ENCODE measurements around the gene FUT4.

FUT4 gene

DNA sequence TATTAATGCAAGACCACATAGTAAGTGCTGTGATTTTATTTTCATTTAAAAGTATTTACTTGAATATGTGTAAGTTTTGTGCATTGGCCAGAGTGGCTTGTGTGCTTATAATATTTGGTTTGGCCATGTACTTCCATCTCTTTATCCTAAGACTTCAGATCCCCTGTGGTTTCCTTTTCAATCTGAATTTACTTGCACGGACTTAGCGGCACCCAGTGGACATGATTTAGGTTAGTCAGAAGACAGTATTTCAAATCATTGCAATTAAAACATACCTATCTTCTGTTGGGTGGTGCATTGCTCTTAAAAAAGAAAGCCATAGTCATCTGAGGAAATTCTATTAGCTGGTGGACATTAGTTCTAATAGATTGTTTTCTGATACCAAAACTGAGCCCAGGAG is 54.2 kb downstream of the FUT4 start:
- Histone ChIP-seq H3K9ac (ENCODE audit: low read depth in 1 of 2, low read length in 2 of 2) (no peak overlapping the region), H3K36me3 (ENCODE audit: control insufficient read depth in 2 of 2, insufficient read depth in 2 of 2, low read length in 2 of 2) (peaks cover 19 to 23% of the 10 kb centered on the region in 2 donors), H3K4me3 (ENCODE audit: low read length in 2 of 2) (no peak overlapping the region), H3K27me3 (ENCODE audit: control insufficient read depth in 2 of 2, insufficient read depth in 2 of 2, low read length in 2 of 2) (no peaks in the 10 kb centered on the region), H3K9me3 (ENCODE audit: control insufficient read depth in 2 of 2, low read length in 2 of 2) (no peaks in the 10 kb centered on the region), H3K27ac (ENCODE audit: low read depth in 2 of 2, low read length in 2 of 2) (no peak overlapping the region), H3K4me1 (ENCODE audit: control insufficient read depth in 2 of 2, insufficient read depth in 2 of 2, low read length in 2 of 2) (no peaks in the 10 kb centered on the region)
